Activated CD8-positive, alpha-beta T cell treated with anti-CD3 and anti-CD28 coated beads for 36 hours (primary cell): ENCODE data around the gene GCK. TPM values are rescaled to one million over a fixed set of nuclear protein-coding genes. Genes with fewer than 3 reads are reported as not detected.

Source experiments
- ATAC-seq: fragments of 200-7000 bp; cut with Tn5 transposase; one replicate; pipeline ENCODE4 v1.10.0; 2021; ENCODE audit warnings: mild to moderate bottlenecking, moderate library complexity
- CTCF ChIA-PET: fragments of 350-600 bp; sonication (Branson Sonifier 250); formaldehyde crosslinking; loops from one replicate; lab custom pipeline; 2021; ENCODE audit warnings: antibody characterized with exemption; lab: Charles Lee
- POLR2A ChIA-PET: fragments of 350-600 bp; sonication (Branson Sonifier 250); formaldehyde crosslinking; loops from one replicate; lab custom pipeline; 2021; ENCODE audit warnings: antibody characterized with exemption; lab: Charles Lee
- DNase-seq: peaks from one replicate; pipeline ENCODE4 v3.0.0-alpha.2; 2020
- H3K27ac Mint-ChIP-seq: one replicate; pipeline ENCODE4 v1.8.0; 2021; ENCODE audit warnings: mild to moderate bottlenecking, mixed read lengths
- H3K27me3 Mint-ChIP-seq: one replicate; pipeline ENCODE4 v1.8.0; 2021; ENCODE audit warnings: mixed read lengths
- H3K36me3 Mint-ChIP-seq: one replicate; pipeline ENCODE4 v1.8.0; 2021; ENCODE audit warnings: low read depth, mixed read lengths
- H3K4me1 Mint-ChIP-seq: one replicate; pipeline ENCODE4 v1.8.0; 2021; ENCODE audit warnings: low read depth, mixed read lengths
- H3K4me3 Mint-ChIP-seq: one replicate; pipeline ENCODE4 v1.8.0; 2021; ENCODE audit warnings: mild to moderate bottlenecking, moderate library complexity, mixed read lengths
- H3K9me3 Mint-ChIP-seq: one replicate; pipeline ENCODE4 v1.8.0; 2021; ENCODE audit warnings: mixed read lengths
- CTCF ChIP-seq: fragments of 200-600 bp; IDR thresholded peaks from one replicate; pipeline ENCODE4 v1.8.0; 2022; ENCODE audit warnings: antibody characterized with exemption, mild to moderate bottlenecking
- intact Hi-C: fragments of 100-400 bp; cut with micrococcal nuclease; formaldehyde crosslinking; loops from one replicate; pipeline ENCODE4 v1.10.0; 2022
- total RNA-seq, 2 experiments: library from RNA; stranded (reverse); gene quantifications; one replicate each; pipeline ENCODE4 v1.2.3, GENCODE V29; 2021

Gene GCK
- total RNA-seq, 2 experiments from 2014 or later = 2.1 to 2.6 TPM

- H3K9me3 Mint-ChIP-seq = no peaks in the 10 kb centered on the region
- no peaks in the 10 kb centered on the region for H3K4me1 Mint-ChIP-seq
- TF ChIP-seq CTCF = no peak
- H3K36me3 Mint-ChIP-seq = no peaks in the 10 kb centered on the region
- no peaks in the 10 kb centered on the region for H3K27me3 Mint-ChIP-seq
- ATAC-seq (no peak), DNase-seq (no peak)
- CTCF ChIA-PET = interaction anchor here (0.7 to 1.5 kb wide), 2 partner anchors 8 to 78 kb away, joined by 3 to 4 read pairs; no protein-coding TSS in a partner anchor
- POLR2A ChIA-PET = no interaction called here
- intact Hi-C loops = no loop called here
- H3K27ac Mint-ChIP-seq = no peak overlapping the region
- H3K4me3 Mint-ChIP-seq = no peak overlapping the region
Measured at GRCh38 chr7:44222776-44223261, 33.6 kb upstream of the GCK start.

- intact Hi-C loops = no loop called here
- ChIA-PET CTCF (no interaction called here), POLR2A (no interaction called here)
- DNase-seq (no peak), ATAC-seq (no peak)
- Mint-ChIP-seq H3K4me1 (no peaks in the 10 kb centered on the region), H3K27me3 (no peaks in the 10 kb centered on the region), H3K9me3 (no peaks in the 10 kb centered on the region), H3K27ac (no peak overlapping the region), H3K36me3 (no peaks in the 10 kb centered on the region), H3K4me3 (no peak overlapping the region)
- no peak for TF ChIP-seq CTCF
Measured at GRCh38 chr7:44222074-44222473, 32.8 kb upstream of the GCK start.

GRCh38 chr7:44221231-44221791 is 32.1 kb upstream of the GCK start:
- DNase-seq = no peak
- CTCF ChIA-PET = no interaction called here

GRCh38 chr7:44220358-44221112 is 31.3 kb upstream of the GCK start:
- Mint-ChIP-seq H3K27me3 (no peaks in the 10 kb centered on the region), H3K4me1 (no peaks in the 10 kb centered on the region), H3K4me3 (no peak overlapping the region), H3K36me3 (no peaks in the 10 kb centered on the region), H3K9me3 (no peaks in the 10 kb centered on the region), H3K27ac (no peak overlapping the region)
- ChIA-PET POLR2A (interaction anchor here (1.1 kb wide), 1 partner anchor 11 kb away, joined by 3 read pairs; no protein-coding TSS in a partner anchor), CTCF (no interaction called here)
- ATAC-seq (no peak), DNase-seq (no peak)
- no peak for TF ChIP-seq CTCF
- intact Hi-C loops = no loop called here

More at GRCh38 chr7:44221231-44221791, 32.1 kb upstream of the GCK start:
- H3K27ac Mint-ChIP-seq = no peak overlapping the region
- ATAC-seq = no peak
- H3K36me3 Mint-ChIP-seq = no peaks in the 10 kb centered on the region
- H3K9me3 Mint-ChIP-seq = no peaks in the 10 kb centered on the region
- POLR2A ChIA-PET = interaction anchor here (1.1 kb wide), 1 partner anchor 12 kb away, joined by 3 read pairs; no protein-coding TSS in a partner anchor
- intact Hi-C loops = no loop called here
- no peaks in the 10 kb centered on the region for H3K27me3 Mint-ChIP-seq
- no peak for TF ChIP-seq CTCF
- H3K4me1 Mint-ChIP-seq = no peaks in the 10 kb centered on the region
- H3K4me3 Mint-ChIP-seq = no peak overlapping the region

GRCh38 chr7:44220046-44220357 is 30.8 kb upstream of the GCK start:
- CTCF ChIA-PET = no interaction called here
- DNase-seq (no peak), ATAC-seq (no peak)
- Mint-ChIP-seq H3K4me3 (no peak overlapping the region), H3K9me3 (no peaks in the 10 kb centered on the region), H3K27ac (no peak overlapping the region), H3K4me1 (no peaks in the 10 kb centered on the region), H3K36me3 (no peaks in the 10 kb centered on the region), H3K27me3 (no peaks in the 10 kb centered on the region)
- POLR2A ChIA-PET = no interaction called here
- TF ChIP-seq CTCF = no peak
- intact Hi-C loops = no loop called here
